GM23338 (cell line): ENCODE results near the gene RAC3. TPM values are rescaled to one million over a fixed set of nuclear protein-coding genes. Genes with fewer than 3 reads are reported as not detected.

Source experiments
- ATAC-seq: fragments of 200-7000 bp; cut with Tn5 transposase; 3 replicates; pipeline ENCODE4 v1.9.1; 2020
- DNase-seq: peaks from one replicate; pipeline ENCODE4 v3.0.0-alpha.2; 2015; ENCODE audit warnings: low spot score
- H2AFZ ChIP-seq: fragments of 200-600 bp; sonication (generic); 2 replicates; pipeline ENCODE4 v1.8.0; 2016; ENCODE audit warnings: antibody characterized with exemption, mild to moderate bottlenecking, moderate library complexity
- H3F3A ChIP-seq: fragments of 200-600 bp; sonication (generic); replicated peaks from 2 replicates; pipeline ENCODE4 v1.8.0; 2017; ENCODE audit warnings: antibody characterized with exemption, mixed run types, low read depth
- H3K27ac ChIP-seq: fragments of 200-600 bp; sonication (generic); 2 replicates; pipeline ENCODE4 v1.6.1; 2016; ENCODE audit warnings: low read depth
- H3K27me3 ChIP-seq: fragments of 200-600 bp; sonication (generic); 2 replicates; pipeline ENCODE4 v1.8.0; 2016; ENCODE audit warnings: mild to moderate bottlenecking, mixed run types, moderate library complexity; ENCODE audit not compliant: insufficient read depth
- H3K36me3 ChIP-seq: fragments of 200-600 bp; sonication (generic); 2 replicates; pipeline ENCODE4 v1.8.0; 2016; ENCODE audit warnings: mild to moderate bottlenecking; ENCODE audit not compliant: insufficient read depth
- H3K4me1 ChIP-seq: fragments of 200-600 bp; sonication (generic); 2 replicates; pipeline ENCODE4 v1.8.0; 2016; ENCODE audit warnings: mild to moderate bottlenecking, moderate library complexity; ENCODE audit not compliant: insufficient read depth
- H3K4me2 ChIP-seq: fragments of 200-600 bp; sonication (generic); 2 replicates; pipeline ENCODE4 v1.7.1; 2017; ENCODE audit warnings: mixed run types
- H3K4me3 ChIP-seq: fragments of 200-600 bp; sonication (generic); 2 replicates; pipeline ENCODE4 v1.6.1; 2016; ENCODE audit warnings: mixed run types
- H3K79me2 ChIP-seq: fragments of 200-600 bp; sonication (generic); replicated peaks from 2 replicates; pipeline ENCODE4 v1.8.0; 2017; ENCODE audit warnings: mild to moderate bottlenecking; ENCODE audit not compliant: insufficient read depth
- H3K9me2 ChIP-seq: fragments of 200-600 bp; sonication (generic); 2 replicates; pipeline ENCODE4 v1.8.0; 2017; ENCODE audit not compliant: insufficient read depth
- H4K20me1 ChIP-seq: fragments of 200-600 bp; sonication (generic); replicated peaks from 2 replicates; pipeline ENCODE4 v1.8.0; 2017; ENCODE audit warnings: mild to moderate bottlenecking; ENCODE audit not compliant: insufficient read depth
- H3K27ac Mint-ChIP-seq: 2 replicates; pipeline ENCODE4 v1.8.0; 2020; ENCODE audit warnings: inconsistent platforms, mild to moderate bottlenecking, moderate library complexity, mixed read lengths
- H3K27me3 Mint-ChIP-seq: 3 replicates; pipeline ENCODE4 v1.8.0; 2022; ENCODE audit warnings: low read depth, mild to moderate bottlenecking, moderate library complexity, mixed read lengths, inconsistent platforms; ENCODE audit not compliant: insufficient read depth, poor library complexity
- H3K36me3 Mint-ChIP-seq: 3 replicates; pipeline ENCODE4 v1.8.0; 2021; ENCODE audit warnings: low read depth, mild to moderate bottlenecking, inconsistent platforms, moderate library complexity, mixed read lengths
- H3K4me1 Mint-ChIP-seq: 3 replicates; pipeline ENCODE4 v1.8.0; 2020; ENCODE audit warnings: mild to moderate bottlenecking, inconsistent platforms, mixed read lengths
- H3K4me3 Mint-ChIP-seq: 3 replicates; pipeline ENCODE4 v1.8.0; 2021; ENCODE audit warnings: moderate library complexity, mild to moderate bottlenecking, inconsistent platforms, mixed read lengths
- H3K9me3 Mint-ChIP-seq: 3 replicates; pipeline ENCODE4 v1.8.0; 2020; ENCODE audit warnings: moderate library complexity, mild to moderate bottlenecking, inconsistent platforms, mixed read lengths
- CREB1 ChIP-seq: fragments of 250-450 bp; sonication (Bioruptor Pico); IDR thresholded peaks from 2 replicates; pipeline ENCODE4 v1.5.0; 2020; ENCODE audit warnings: low read depth, mild to moderate bottlenecking, moderate library complexity
- CTCF ChIP-seq, 2 experiments: fragments of 200-600 bp in 1 of 2; sonication (generic) in 1 of 2; conservative IDR thresholded peaks; 2 replicates each; pipeline versions ENCODE4 v1.5.1 to v1.6.1; 2016 to 2017; ENCODE audit warnings: antibody characterized with exemption in 2 of 2, low read depth in 2 of 2, mild to moderate bottlenecking in 2 of 2, moderate library complexity in 1 of 2
- ETS1 ChIP-seq: IDR thresholded peaks from 2 replicates; pipeline ENCODE4 v1.6.1; 2016; ENCODE audit warnings: antibody characterized with exemption
- EZH2 ChIP-seq: fragments of 200-600 bp; sonication (generic); IDR thresholded peaks from one replicate; pipeline ENCODE4 v1.8.0; 2017; ENCODE audit warnings: antibody characterized with exemption, mild to moderate bottlenecking, low read depth; ENCODE audit not compliant: unreplicated experiment
- EZH2phosphoT487 ChIP-seq: fragments of 200-600 bp; sonication (generic); IDR thresholded peaks from one replicate; pipeline ENCODE4 v1.8.1; 2018; ENCODE audit warnings: antibody characterized with exemption; ENCODE audit not compliant: unreplicated experiment
- JUNB ChIP-seq: IDR thresholded peaks from one replicate; pipeline ENCODE4 v1.6.1; 2016; ENCODE audit warnings: antibody characterized with exemption; ENCODE audit not compliant: unreplicated experiment
- NANOG ChIP-seq: IDR thresholded peaks from 2 replicates; pipeline ENCODE4 v1.6.1; 2016; ENCODE audit warnings: antibody characterized with exemption, borderline replicate concordance
- POLR2AphosphoS5 ChIP-seq: IDR thresholded peaks from 2 replicates; pipeline ENCODE4 v1.6.1; 2016; ENCODE audit warnings: antibody characterized with exemption, low read depth
- REST ChIP-seq: IDR thresholded peaks from one replicate; pipeline ENCODE4 v1.6.1; 2018; ENCODE audit warnings: antibody characterized with exemption; ENCODE audit not compliant: unreplicated experiment
- STAT1 ChIP-seq: IDR thresholded peaks from one replicate; pipeline ENCODE4 v1.6.1; 2016; ENCODE audit warnings: antibody characterized with exemption; ENCODE audit not compliant: unreplicated experiment
- ZNF114 ChIP-seq: fragments of 250-450 bp; sonication (Bioruptor Pico); IDR thresholded peaks from 2 replicates; pipeline ENCODE4 v1.5.0; 2020; ENCODE audit warnings: mild to moderate bottlenecking, moderate library complexity
- ZNF331 ChIP-seq: fragments of 250-450 bp; sonication (Bioruptor Pico); IDR thresholded peaks from 2 replicates; pipeline ENCODE4 v1.5.0; 2020; ENCODE audit warnings: low read depth, mild to moderate bottlenecking, moderate library complexity
- ZNF462 ChIP-seq: fragments of 250-450 bp; sonication (Bioruptor Pico); IDR thresholded peaks from 2 replicates; pipeline ENCODE4 v1.5.0; 2020; ENCODE audit warnings: mild to moderate bottlenecking, moderate library complexity
- polyA plus RNA-seq: library from polyadenylated mRNA; unstranded; fragments of >200 nt; fragmentation: Nextera tagmentation; extraction: Ambion mirVana; gene quantifications from 2 replicates; pipeline ENCODE4 v1.2.1, GENCODE V29; 2016
- total RNA-seq: library from RNA; depleted of rRNA; stranded (reverse); fragments of >200 nt; shearing (Covaris generic); gene quantifications from 2 replicates; pipeline ENCODE4 v1.2.3, GENCODE V29; 2014

Gene RAC3
- total and polyA plus RNA-seq, 2 experiments from 2014 or later, result 31.5 to 293 TPM

GRCh38 chr17:82047914-82048570 is 16.6 kb downstream of the RAC3 start:
- no peaks in the 10 kb centered on the region for H3K36me3 ChIP-seq
- peaks cover 9% of the 10 kb centered on the region; the same call in 1 of the 2 replicates for H3K79me2 ChIP-seq
- no peak overlapping the region for H3K27ac ChIP-seq
- no peaks in the 10 kb centered on the region for H3K9me2 ChIP-seq
- Mint-ChIP-seq H3K27me3 (peaks cover 4% of the 10 kb centered on the region), H3K27ac (no peak overlapping the region), H3K4me3 (no peak overlapping the region; the same call in 2 of the 3 replicates), H3K4me1 (peaks cover 3% of the 10 kb centered on the region; the same call in 2 of the 3 replicates), H3K36me3 (peaks cover 8% of the 10 kb centered on the region), H3K9me3 (no peaks in the 10 kb centered on the region)
- H3K4me2 ChIP-seq, result no peak overlapping the region
- H4K20me1 ChIP-seq, result peaks cover 7% of the 10 kb centered on the region; the same call in 1 of the 2 replicates
- H3F3A ChIP-seq, result 0 out of 2 replicates have a peak, but pooled peaks cover under 1% of the 10 kb centered on the region
- DNase-seq, result no peak
- no peaks in the 10 kb centered on the region for H3K27me3 ChIP-seq
- H2AFZ ChIP-seq, result no peak overlapping the region
- TF ChIP-seq CTCF (conservative IDR thresholded peaks at IDR 0.05; ENCODE audit: low read depth in 2 of 2), result no peak
- TF ChIP-seq ZNF114, result no peak
- TF ChIP-seq POLR2AphosphoS5, result no peak
- TF ChIP-seq STAT1, result no peak
- TF ChIP-seq NANOG, result no peak
- TF ChIP-seq EZH2, result no peak
- TF ChIP-seq EZH2phosphoT487, result no peak
- TF ChIP-seq ZNF462 (CRISPR knock-in tag), result no peak
- TF ChIP-seq CREB1, result no peak
- TF ChIP-seq ZNF331 (CRISPR knock-in tag), result no peak
- TF ChIP-seq JUNB, result no peak
- no peak for TF ChIP-seq ETS1
- no peak for TF ChIP-seq REST
- no peak overlapping the region for H3K4me3 ChIP-seq
- no peak for ATAC-seq
- H3K4me1 ChIP-seq, result no peaks in the 10 kb centered on the region
